ENCODE measurements around the gene PIK3CD. TPM values are rescaled to one million over a fixed set of nuclear protein-coding genes. Genes with fewer than 3 reads are reported as not detected.

Gene PIK3CD
- total and polyA plus RNA-seq, 12 donors, result 1.3 to 16.4 (median 9.1) TPM

- intact Hi-C loops (cut with DNase I), result no loop called here
- H3K36me3 ChIP-seq (replicated peaks in 1 of 2), result peaks cover 0 to 7% of the 10 kb centered on the region in 2 donors
These were observed 39.8 kb upstream of the PIK3CD start for GRCh38 chr1:9611716-9612115.

DNA sequence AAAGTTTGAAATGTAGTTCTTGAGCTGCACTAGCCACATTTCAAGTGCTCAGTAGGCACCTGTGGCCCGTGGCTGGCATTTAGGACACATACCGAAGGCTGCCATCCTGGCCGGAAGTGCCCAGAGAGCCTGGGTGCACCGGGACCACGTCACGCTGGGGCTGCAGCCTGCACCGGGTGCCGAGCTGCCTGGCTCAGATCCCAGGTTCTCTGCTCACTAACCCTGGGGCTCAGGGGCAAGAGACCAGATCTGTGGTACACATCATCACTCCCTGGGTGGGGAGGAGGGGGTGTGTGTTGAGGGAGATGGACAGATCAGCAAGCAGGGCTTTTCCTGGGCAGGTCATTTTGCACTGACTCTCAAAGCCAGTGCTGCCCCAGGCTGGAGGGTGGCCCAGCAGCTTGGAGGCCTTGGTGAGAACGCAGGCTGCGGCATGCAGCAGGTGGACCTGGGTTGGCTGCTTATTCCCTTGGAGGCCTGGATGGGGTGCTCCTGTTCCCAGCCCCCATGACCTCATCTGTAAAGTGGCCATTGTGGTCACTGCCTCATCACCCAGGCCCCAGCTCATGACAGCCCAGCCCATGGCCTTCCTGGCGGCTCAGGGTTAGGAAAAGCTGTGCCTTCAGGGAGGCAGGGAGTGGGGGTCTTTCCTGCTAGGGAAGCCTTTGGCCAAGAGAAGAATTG lies 39.2 kb upstream of the PIK3CD start:
- TF ChIP-seq POLR2A (IDR thresholded peaks at IDR 0.05), result no peak
- TF ChIP-seq, protein P1, sequence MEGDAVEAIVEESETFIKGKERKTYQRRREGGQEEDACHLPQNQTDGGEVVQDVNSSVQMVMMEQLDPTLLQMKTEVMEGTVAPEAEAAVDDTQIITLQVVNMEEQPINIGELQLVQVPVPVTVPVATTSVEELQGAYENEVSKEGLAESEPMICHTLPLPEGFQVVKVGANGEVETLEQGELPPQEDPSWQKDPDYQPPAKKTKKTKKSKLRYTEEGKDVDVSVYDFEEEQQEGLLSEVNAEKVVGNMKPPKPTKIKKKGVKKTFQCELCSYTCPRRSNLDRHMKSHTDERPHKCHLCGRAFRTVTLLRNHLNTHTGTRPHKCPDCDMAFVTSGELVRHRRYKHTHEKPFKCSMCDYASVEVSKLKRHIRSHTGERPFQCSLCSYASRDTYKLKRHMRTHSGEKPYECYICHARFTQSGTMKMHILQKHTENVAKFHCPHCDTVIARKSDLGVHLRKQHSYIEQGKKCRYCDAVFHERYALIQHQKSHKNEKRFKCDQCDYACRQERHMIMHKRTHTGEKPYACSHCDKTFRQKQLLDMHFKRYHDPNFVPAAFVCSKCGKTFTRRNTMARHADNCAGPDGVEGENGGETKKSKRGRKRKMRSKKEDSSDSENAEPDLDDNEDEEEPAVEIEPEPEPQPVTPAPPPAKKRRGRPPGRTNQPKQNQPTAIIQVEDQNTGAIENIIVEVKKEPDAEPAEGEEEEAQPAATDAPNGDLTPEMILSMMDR (IDR thresholded peaks at IDR 0.05), result no peak
- Histone ChIP-seq H3K27me3 (no peaks in the 10 kb centered on the region), H3K4me3 (no peak overlapping the region), H3K27ac (no peak overlapping the region), H3K9me3 (replicated peaks in 1 of 3) (no peaks in the 10 kb centered on the region), H3K36me3 (replicated peaks in 1 of 2) (peaks cover 0 to 7% of the 10 kb centered on the region in 2 donors), H3K4me1 (replicated peaks in 1 of 2) (peaks cover 0 to under 1% of the 10 kb centered on the region in 2 donors)
- intact Hi-C loops (cut with DNase I), result no loop called here
- no peak for DNase-seq
- WGBS, 4 donors, result 84 to 89% (median 86%) methylated on average over 10 to 11 of the region's 11 CpGs

More at GRCh38 chr1:9611716-9612115, 39.8 kb upstream of the PIK3CD start:
- Histone ChIP-seq H3K27ac (no peak overlapping the region), H3K9me3 (replicated peaks in 1 of 3) (no peaks in the 10 kb centered on the region), H3K27me3 (no peaks in the 10 kb centered on the region), H3K4me1 (replicated peaks in 1 of 2) (peaks cover 0 to 6% of the 10 kb centered on the region in 2 donors), H3K4me3 (no peak overlapping the region)
- no peak for TF ChIP-seq POLR2A (IDR thresholded peaks at IDR 0.05)
- TF ChIP-seq, protein P1 (IDR thresholded peaks at IDR 0.05), result no peak
- WGBS, 4 donors, result 85 to 100% (median 89%) methylated on average over 3 to 13 of the region's 13 CpGs
- DNase-seq, result no peak

- Histone ChIP-seq H3K27me3 (no peaks in the 10 kb centered on the region), H3K27ac (no peak overlapping the region), H3K9me3 (replicated peaks in 1 of 3) (no peaks in the 10 kb centered on the region), H3K36me3 (replicated peaks in 1 of 2) (peaks cover 0 to 7% of the 10 kb centered on the region in 2 donors), H3K4me1 (replicated peaks in 1 of 2) (no peaks in the 10 kb centered on the region), H3K4me3 (no peak overlapping the region)
- no peak for DNase-seq
- intact Hi-C loops (cut with DNase I), result no loop called here
- no peak for TF ChIP-seq POLR2A (IDR thresholded peaks at IDR 0.05)
- TF ChIP-seq, protein P1 (IDR thresholded peaks at IDR 0.05), result no peak
- WGBS, 4 donors, result 90 to 93% (median 92%) methylated on average over 4 to 20 of the region's 20 CpGs
These were observed 38.5 kb upstream of the PIK3CD start for GRCh38 chr1:9612871-9613624.

DNA sequence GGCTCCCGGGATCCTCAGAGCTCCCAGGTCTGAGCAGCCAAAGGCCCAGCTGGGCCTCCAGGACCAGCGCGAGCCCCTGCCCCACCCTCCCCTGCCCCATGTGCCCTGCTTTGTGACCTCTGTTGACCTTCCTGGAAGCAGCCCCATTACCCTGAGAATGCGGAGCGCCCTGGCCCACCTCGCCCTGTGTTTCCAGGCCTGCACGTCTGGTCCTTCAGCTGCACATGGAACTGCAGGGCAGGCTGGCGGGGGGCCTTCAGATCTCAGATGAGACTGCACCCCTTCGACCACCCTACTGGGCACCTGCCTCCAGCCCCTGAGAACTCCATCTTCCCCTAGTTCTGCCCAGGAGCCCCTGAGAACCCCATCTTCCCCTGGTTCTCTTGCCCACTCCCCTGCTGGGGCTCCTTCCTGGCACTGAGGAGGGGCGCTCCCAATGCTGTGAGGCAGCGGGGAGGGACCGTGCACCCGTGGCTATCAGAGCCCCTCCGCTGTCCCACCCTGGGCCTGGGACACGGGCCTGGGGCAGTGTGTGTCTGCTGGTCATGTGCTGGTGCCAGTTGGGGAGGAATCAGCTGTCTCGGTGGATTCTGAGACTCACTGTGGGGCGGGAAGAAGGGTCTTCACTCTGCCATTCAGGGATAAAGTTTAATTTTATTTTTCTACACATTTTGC lies 37.8 kb upstream of the PIK3CD start:
- Histone ChIP-seq H3K4me1 (replicated peaks in 1 of 2) (no peaks in the 10 kb centered on the region), H3K27me3 (no peaks in the 10 kb centered on the region), H3K27ac (no peak overlapping the region), H3K9me3 (replicated peaks in 1 of 3) (no peaks in the 10 kb centered on the region), H3K36me3 (replicated peaks in 1 of 2) (peaks cover 0 to 7% of the 10 kb centered on the region in 2 donors), H3K4me3 (no peak overlapping the region)
- intact Hi-C loops (cut with DNase I), result no loop called here
- DNase-seq, result no peak
- no peak for TF ChIP-seq POLR2A (IDR thresholded peaks at IDR 0.05)
- TF ChIP-seq, protein P1 (IDR thresholded peaks at IDR 0.05), result no peak
- WGBS, 4 donors, result 92 to 95% (median 92%) methylated on average over 11 to 17 of the region's 17 CpGs
